HL-60/S4 treated with phorbol 12-myristate 13-acetate at 8.2 ng/mL for 4 days and 3 days (cell line): ENCODE results near the gene PUM1.
"Not testable (repeated sequence)": the region's sequence is repeated elsewhere in the genome, so short reads cannot be mapped to it uniquely, and the experiment has no call there.

Experiments used
- in situ Hi-C: fragments of 300-500 bp; cut with MboI; formaldehyde crosslinking; loops from 2 replicates; pipeline ENCODE4 v1.15.0; 2022; ENCODE audit warnings: low sequenced_read_pairs

The PUM1 gene

DNA sequence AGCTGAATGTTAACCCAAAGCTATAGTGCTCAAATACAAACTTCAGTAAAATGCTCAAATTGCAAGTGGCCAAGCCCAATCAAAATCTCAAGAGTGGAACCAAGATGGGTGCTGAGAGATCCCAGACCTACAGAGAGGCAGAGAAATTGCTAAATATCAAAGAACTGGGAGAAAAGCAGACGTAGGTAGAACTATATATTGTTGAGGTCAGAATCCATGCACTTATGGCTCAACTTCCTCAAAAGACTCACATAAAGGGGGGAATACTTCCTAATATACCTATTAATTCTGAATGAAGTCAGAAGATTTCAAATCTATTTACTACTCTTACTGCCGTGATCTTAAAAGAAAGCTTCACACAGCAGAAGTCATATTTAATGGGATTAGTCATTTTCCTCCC is 65.2 kb downstream of the PUM1 start:
- in situ Hi-C loops: no loop called here

DNA sequence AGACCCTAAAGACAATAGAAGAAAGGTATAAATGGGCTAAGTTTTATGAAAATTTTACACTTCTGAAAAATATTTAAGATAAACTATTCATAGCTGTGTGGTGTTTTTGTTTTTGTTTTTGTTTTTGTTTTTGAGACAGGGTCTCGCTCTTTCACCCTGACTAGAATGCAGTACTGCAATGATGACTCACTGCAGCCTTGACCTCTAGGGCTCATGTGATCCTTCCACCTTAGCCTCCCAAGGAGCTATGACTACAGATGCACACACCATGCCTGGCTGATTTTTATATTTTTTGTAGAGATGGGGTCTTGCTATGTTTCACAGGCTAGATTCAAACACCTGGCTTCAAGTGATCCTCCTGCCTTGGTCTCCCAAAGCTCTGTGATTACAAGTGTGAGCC is 66.6 kb downstream of the PUM1 start:
- in situ Hi-C loops: no loop called here

DNA sequence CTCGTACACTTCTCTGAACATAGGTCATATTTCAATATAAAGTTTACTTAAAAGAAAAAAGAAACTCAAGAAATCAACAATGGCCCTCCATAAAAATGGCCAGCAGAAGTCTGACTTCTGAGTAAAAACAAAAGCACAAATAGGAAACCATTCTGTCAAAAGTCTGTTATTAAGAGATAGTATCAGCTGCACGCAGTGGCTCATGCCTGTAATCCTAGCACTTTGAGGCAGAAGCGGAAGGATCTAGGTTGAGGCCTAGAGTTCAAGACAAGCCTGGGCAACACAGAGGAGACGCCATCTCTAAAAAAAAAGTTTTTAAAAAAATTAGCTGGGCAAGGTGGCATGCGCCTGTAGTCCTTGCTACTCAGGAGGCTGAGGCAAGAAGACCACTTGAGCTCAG is 67.3 kb downstream of the PUM1 start:
- in situ Hi-C loops: no loop called here

DNA sequence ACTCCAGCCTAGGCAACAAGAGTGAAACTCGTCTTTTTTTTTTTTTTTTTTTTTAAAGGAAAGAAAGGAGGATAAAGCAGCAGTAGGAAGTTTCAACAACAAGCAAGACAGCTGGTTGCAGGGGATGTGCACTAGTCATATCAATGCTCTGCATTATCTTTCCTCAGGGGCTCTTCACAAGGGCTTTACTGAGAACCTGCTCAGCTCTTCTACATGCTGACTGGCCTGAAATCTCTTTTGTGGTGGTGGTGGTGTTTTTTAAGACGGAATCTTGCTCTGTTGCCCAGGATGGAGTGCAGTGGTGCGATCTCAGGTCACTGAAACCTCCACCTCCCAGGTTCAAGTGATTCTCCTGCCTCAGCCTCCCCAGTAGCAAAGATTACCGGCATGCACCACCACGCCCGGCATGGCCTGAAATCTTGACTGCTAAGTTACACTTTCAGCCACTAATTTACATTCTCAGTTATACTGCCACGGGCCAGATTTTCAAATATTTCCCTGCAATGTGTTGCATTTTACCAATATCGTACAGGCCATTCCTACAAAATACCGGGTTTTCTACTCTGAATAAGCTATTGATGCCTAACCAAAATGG is 68.0 kb downstream of the PUM1 start:
- in situ Hi-C loops: no loop called here

DNA sequence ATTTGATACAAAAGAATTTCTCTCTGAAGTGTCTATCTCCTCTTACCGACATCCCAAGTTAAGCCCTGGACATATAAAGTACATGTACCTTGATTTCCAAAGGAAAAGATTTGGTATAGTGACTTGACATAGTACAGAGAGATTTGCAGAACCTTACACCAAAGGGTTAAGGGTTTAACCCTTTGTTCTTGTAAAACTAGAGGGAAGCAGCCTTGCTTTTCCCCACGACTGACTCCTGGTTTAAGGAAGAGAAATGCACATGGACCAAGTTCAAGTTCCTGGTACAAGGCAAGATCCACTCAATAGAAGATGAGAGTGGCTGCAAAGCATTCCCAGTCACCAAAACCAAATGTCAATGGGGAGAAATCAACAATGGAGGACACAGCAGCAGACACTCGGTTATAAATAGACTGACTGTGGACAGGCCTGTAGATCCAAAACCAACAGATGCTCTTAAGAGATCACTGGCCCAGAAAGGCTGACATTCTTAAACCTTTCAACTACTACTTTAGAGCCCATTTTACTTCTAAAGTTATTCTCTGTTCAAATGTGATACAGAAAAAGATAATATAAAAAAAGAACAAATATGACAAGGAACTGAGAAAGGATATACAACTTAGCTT is 69.4 kb downstream of the PUM1 start:
- in situ Hi-C loops: no loop called here

DNA sequence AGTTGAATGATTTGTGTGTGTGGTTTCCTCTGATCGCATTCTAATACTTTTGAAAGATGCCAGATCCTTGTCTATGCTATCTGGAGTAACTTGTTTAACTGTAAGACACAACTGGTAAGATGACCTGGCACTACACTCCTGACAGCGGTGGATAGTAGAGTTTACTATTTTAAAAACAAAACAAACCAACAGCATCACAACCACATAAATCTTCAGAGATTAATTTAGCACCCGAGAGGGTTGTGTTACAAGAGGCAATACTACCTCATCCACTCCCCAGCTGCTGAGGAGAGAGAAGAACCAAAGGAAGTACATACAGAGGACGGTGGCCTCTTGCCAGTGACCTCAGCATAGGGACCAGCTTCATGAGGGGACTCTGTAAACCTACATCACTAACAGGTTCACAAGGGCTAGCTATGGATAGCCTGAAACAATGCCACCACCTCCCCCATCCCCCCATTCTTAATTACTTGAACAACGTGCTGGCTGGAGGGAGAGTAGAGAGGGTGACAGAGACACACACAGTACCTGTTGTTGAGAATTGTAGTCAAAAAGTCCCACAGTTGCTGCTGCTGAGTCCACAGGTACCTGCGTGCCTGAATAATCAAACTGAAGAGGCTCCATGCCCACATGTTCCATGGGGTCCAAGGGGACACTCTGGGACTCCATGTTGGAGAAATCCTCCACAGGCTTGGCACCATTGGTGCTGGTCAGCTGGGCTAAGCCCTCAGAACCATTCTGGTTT is 73.5 kb downstream of the PUM1 start:
- in situ Hi-C loops: no loop called here

DNA sequence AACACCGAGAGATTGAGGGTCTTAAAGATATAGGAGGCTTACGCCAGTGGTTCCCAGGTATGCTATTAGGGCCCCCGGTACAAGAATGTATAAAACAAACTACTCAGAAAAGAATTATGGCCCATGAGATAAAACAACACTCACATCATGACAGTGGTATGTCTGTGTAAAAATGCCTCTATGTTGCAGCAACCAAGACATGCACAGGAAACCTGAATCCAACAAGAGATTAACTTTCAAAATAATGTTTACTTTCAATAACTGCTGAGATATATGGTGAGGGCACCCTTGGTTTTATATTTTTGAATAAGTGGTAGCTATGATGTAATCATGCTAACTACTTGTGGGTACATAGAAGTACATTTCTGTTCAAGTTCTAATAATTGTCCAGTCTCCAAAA is 74.9 kb downstream of the PUM1 start:
- in situ Hi-C loops: no loop called here

DNA sequence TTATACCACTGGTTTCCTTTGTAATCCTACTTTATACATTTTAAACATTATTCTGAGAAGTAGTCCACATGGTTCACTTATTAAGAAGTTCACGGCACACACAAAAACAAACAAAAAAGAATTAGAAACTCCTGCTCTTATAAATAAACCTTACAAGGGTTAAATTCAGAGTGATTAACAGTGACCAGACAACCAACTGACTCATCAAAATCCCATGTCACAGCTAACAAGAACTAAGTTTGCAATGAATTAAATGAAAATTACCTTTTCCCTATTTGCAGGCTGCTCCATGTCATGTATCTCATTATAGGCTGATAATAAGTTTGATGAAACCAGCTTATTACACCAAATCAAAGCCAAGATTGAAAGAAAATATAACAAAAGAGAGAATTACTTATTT is 77.5 kb downstream of the PUM1 start:
- in situ Hi-C loops: no loop called here

DNA sequence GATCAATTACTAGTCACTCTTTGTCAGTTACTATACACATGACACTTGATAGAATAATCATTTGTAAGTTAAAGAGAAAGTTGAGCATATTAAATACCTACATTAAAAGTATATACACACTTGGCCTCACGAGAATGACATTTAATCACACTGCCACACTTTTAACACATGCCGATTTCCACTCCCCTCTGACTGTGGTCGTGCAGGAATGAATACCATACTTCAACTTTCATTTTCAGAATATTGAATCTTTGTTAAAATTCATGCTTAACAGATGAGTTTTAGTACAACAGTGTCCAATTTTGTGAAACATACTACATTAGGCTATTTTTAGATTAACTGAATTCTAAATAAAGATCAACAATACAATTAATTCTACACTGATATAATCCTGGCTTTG is 78.8 kb downstream of the PUM1 start:
- in situ Hi-C loops: no loop called here

DNA sequence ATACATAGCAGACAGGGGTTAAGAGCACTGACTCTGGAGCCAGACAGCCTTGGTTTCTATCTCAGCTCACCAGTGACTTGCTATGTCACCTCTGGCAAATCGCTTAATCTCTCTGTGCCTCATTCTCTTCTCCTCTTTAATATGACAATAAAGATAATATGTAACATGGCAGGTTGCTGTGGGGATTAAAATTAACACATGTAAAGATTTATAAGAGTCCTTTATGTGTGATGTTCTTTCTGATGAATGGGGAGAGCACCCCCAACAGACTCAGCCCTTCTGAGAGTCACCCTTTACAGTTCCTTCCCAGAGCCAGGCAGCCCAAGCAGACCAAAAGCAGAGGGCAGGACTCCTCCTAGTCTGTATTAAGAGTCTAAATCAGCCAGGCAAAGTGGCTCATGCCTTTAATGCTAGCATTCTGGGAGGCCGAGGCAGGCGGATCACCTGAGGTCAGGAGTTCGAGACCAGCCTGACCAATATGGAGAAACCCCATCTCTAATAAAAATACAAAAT is 80.5 kb downstream of the PUM1 start:
- in situ Hi-C loops: no loop called here

DNA sequence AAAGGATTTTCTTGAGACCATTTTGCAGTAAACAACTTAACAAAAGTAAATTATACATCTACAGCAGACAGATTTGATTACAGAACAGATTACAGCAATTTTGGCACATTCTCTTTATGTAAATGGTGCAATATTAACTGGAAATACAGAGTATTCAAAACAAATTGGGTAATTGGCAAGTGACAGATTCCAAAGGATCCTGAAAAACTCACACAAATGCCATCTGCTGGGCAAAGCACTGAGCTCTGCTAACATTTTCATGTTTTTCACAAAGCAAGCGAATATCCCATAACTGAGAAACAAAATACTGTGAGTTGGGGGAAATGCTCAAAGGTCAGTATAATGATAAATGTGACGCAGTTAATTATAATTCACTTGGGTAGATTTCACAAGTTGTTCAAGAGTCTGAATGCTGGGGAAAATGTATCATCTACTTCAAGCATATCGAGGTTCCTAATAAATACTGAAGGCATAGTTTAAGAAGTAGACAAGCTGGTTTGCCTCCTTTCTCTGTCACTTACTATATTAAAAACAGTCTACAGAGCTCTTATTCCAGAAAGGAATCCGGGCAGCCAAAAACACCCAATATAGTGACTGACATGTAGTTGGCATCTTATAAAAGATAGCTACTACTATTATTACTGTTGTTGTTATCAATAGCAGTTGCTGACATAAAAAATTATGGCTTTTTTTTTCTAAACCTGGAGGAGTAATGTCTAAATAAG is 81.2 kb downstream of the PUM1 start:
- in situ Hi-C loops: no loop called here

DNA sequence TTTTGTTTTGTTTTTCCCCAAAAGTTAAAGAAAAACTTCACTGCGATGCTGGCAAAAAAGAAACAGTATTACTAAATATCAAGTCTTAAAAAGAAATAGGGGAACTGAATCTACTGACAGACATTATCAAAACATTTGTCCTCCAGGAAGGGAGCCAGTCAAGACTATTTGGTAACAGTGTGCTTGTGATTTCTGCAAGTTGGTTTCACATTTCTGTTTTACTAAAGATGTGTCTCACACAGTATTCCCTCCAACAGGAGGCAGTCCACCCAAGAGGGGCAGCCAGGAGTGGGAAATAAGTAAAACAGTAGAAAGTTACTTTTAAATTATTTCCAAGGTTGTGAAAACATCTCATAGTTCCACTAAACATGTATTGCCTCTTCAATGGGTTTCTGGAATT is 82.6 kb downstream of the PUM1 start:
- in situ Hi-C loops: no loop called here

DNA sequence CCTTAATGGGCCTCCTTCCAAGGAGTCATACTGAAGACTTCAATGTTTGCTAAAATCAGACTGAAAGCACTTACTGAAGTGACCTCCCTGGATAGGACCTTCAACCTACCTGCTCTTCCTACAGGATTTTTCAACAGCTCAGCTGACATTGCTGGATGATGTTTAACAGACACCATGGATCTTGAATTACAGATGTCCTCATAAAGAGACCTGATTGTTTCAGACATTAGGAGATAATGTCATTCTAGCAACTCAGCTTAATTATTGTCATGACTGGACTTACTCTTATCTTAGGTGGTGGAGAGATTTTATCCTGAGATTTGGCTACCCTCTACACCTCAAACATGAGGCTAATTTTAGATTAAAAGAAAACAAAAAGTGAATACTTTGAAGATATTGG is 83.1 kb downstream of the PUM1 start:
- in situ Hi-C loops: no loop called here

DNA sequence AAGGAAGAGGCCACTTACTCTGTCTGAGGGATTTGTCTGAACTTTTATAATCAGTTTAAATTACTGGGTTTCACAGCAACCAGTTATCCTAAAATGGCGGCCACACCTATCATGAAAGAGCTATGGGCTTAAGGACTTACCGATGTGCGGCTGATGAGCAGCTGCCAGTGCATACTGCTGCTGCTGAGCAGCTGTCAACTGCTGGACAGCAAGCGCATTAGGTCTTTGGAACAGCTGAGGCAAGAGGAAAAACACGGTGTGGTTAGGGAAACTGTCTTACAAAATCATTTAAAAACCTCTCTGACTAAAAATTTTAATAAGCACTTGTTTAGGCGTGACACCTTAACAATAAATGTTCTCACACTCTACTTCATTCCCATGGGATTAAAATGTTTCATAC is 84.3 kb downstream of the PUM1 start:
- in situ Hi-C loops: no loop called here

DNA sequence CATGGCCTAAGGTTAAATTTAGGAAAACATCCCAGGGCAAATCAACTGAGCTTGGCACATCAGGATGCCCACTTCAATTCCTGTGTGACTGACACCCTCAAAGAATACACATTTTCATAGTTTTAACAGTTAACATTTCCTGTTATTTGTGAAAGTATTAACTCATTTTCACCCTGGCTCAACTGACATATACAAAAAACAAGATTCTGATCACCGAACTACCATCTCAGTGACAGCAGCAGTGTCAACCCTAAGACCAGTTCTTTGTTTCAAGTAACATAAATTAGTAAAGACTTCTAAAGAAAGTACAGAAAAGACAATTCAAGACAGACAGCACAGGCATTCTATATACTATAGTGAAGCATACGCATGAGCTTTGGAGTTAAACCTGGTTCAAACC is 88.0 kb downstream of the PUM1 start:
- in situ Hi-C loops: no loop called here

DNA sequence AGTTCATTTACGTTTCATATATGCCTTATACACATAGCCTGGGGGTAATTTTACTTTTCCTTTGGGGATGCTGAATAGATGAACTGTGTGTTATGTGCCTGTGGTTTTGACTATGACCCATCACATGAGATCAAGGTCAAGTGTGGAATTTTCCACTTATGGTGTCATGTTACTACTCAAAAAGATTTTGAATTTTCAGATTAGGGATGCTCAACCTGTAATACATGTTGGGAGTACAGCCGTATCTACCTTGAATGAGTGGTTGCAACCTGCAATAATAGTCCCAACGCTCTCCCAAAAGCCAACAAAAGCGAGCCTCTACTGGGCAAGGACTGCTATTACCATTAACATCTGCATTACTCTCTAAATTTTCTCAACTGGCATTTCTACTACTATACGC is 88.4 kb downstream of the PUM1 start:
- in situ Hi-C loops: no loop called here

DNA sequence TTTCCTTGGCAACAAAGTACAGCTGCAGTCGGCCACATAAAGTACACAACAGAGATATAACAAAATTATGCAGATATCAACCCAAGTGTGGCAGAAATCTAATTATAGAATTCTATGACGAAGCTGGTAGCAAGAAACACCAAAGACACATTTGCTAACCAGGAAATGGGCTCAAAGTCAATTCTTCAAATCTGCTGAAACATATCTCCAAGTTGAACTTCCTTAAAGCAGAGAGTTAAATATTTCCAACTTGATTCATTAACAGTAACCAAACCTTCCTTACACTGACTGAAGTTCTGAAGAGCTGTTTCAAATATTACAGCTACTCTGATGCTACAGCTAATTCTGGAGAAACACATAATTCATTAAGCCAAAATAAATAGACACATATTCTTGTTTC is 89.4 kb downstream of the PUM1 start:
- in situ Hi-C loops: no loop called here

DNA sequence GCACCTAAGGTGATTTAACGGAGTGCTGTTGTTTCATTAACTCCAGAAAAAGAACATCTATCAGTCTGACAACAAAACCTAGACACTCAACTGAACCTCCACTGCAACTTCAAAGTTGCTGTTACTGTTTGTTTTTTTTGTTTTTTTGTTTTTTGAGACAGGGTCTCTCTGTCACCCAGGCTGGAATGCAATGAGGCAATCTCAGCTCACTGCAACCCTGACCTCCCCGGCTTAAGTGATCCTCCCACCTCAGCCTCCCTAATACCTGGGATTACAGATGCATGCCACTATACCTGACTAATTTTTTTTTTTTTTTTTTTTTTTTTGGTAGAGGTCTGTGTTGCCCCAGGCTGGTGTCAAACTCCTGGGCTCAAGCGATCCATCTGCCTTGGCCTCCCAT is 90.3 kb downstream of the PUM1 start:
- in situ Hi-C loops: no loop called here

DNA sequence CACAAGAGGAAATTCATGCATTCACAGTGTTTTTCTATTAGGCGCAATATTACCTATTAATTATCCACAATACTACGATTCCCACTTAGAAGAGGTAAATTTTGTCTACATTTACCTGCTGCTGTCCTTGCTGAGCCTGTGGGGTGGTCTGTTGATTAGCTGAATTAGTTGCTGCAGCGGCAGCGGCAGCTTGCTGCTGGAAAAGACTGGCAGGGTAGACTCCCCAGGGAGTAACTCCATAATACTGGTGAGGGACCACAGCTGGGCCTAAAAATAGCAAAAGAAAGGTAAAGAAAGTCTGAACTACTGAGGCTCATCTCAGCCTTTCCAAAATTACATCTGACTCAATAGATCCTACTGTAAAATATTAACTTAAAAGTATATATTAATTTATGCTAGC is 91.0 kb downstream of the PUM1 start:
- in situ Hi-C loops: no loop called here

DNA sequence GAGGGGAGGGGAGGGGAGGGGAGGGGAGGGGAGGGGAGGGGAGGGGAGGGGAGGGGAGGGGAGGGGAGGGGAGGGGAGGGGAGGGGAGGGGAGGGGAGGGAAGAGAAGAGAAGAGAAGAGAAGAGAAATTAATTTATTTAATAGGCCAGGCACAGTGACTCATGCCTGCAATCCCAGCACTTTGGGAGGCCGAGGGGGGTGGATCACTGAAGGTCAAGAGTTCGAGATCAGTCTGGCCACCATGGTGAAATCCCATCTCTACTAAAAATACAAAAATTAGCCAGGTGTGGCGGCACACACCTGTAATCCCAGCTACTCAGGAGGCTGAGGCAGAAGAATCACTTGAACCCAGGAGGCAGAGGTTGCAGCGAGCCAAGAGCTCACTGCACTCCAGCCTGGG is 93.2 kb downstream of the PUM1 start:
- in situ Hi-C loops: not testable (repeated sequence)

DNA sequence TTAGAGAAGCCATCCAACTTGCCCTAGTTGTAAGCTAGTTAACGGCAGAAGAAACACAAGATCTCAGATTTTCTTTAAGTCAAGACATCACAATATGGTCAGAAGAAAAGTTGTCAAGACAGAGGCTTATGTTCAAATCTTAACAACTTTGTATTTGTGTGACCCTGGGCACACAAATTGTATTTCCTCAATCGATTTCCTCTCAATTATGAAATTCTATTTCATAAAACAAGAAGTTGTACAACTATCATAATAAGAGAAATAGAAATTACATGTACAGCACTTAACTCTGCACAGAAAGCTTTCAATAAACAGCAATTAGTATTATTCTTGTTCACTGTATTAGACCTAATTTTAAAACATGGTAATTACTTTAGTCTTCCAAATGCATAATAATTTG is 94.0 kb downstream of the PUM1 start:
- in situ Hi-C loops: no loop called here

DNA sequence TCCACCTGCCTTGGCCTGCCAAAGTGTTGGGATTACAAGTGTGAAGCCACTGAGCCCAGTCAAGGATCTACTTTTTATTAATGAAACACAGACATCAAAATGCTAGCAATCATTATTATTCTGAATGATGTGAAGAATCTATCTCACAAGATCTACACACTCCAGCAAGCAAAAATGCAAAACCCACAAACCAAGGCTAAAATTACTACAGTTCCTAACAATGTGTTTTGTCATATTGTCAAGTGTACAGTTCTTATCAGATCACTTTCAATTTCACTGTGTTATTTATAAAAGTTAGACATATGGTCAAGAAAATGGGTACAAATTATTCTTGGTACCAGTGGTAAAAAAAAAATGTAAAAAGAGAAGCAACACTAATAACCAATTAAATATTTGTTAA is 95.6 kb downstream of the PUM1 start:
- in situ Hi-C loops: no loop called here
